Breast epithelium (tissue), 3 donors: ENCODE measurements around the gene TPD52L2.

Source experiments
- POLR2A ChIP-seq: fragments of 450-650 bp; IDR thresholded peaks from one replicate; pipeline ENCODE4 v1.6.1; 2016; ENCODE audit warnings: antibody characterized with exemption, mild to moderate bottlenecking, moderate library complexity
- POLR2AphosphoS5 ChIP-seq, 3 donors: sonication (generic); formaldehyde crosslinking; IDR thresholded peaks; one replicate each; pipeline ENCODE4 v1.6.1; 2017; ENCODE audit warnings: antibody characterized with exemption in 3 of 3

GRCh38 chr20:63893999-63894357 lies 28.9 kb downstream of the TPD52L2 start:
- no peak for TF ChIP-seq POLR2A
- TF ChIP-seq POLR2AphosphoS5 (IDR thresholded peaks at IDR 0.05) = no peak
